Measurements from ENCODE around the gene OR10Z1. TPM values are rescaled to one million over a fixed set of nuclear protein-coding genes. Genes with fewer than 3 reads are reported as not detected.

OR10Z1 gene
- total RNA-seq, 4 donors from 2014 or later, result not detected

DNA sequence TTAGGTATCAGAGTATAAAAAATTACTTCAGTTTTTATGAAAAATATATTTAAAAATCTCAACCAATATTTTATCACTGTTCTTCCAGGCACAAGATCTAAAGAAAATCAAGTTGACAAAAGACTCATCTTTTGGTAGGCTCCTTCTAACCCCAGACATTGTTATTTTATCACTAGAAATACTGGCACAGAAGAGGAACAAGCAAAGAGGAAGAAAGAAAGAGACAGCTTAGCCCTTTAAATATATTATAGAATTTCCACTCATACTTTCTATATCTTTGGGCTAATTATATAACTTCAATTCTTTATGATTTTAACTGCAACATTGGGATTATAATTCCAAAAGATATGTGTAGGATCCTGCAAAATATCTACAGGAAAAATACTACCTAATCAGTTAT lies 49.0 kb downstream of the OR10Z1 start:
- no peaks in the 10 kb centered on the region for H3K4me1 ChIP-seq
- H3K9me3 ChIP-seq, result no peaks in the 10 kb centered on the region
- no peak overlapping the region for H3K27ac ChIP-seq
- intact Hi-C loops (cut with DNase I; ENCODE audit: low total_unique reads) (no loop called here), in situ Hi-C loops (cut with MboI; ENCODE audit: low pct_ligation_motif_present in 1 of 4, low pct_unique_long_range_greater_than_20kb in 1 of 4, low sequenced_read_pairs in 3 of 4) (no loop called here)
- no peak for DNase-seq
- no peak overlapping the region for H3K4me3 ChIP-seq
- no peaks in the 10 kb centered on the region for H3K36me3 ChIP-seq
- TF ChIP-seq, protein P1, sequence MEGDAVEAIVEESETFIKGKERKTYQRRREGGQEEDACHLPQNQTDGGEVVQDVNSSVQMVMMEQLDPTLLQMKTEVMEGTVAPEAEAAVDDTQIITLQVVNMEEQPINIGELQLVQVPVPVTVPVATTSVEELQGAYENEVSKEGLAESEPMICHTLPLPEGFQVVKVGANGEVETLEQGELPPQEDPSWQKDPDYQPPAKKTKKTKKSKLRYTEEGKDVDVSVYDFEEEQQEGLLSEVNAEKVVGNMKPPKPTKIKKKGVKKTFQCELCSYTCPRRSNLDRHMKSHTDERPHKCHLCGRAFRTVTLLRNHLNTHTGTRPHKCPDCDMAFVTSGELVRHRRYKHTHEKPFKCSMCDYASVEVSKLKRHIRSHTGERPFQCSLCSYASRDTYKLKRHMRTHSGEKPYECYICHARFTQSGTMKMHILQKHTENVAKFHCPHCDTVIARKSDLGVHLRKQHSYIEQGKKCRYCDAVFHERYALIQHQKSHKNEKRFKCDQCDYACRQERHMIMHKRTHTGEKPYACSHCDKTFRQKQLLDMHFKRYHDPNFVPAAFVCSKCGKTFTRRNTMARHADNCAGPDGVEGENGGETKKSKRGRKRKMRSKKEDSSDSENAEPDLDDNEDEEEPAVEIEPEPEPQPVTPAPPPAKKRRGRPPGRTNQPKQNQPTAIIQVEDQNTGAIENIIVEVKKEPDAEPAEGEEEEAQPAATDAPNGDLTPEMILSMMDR (IDR thresholded peaks at IDR 0.05), result no peak
- TF ChIP-seq POLR2A (IDR thresholded peaks at IDR 0.05) (no peak), POLR2AphosphoS5 (IDR thresholded peaks at IDR 0.05) (no peak), EP300 (IDR thresholded peaks at IDR 0.05; ENCODE audit: low read depth) (no peak)
- no peaks in the 10 kb centered on the region for H3K27me3 ChIP-seq

DNA sequence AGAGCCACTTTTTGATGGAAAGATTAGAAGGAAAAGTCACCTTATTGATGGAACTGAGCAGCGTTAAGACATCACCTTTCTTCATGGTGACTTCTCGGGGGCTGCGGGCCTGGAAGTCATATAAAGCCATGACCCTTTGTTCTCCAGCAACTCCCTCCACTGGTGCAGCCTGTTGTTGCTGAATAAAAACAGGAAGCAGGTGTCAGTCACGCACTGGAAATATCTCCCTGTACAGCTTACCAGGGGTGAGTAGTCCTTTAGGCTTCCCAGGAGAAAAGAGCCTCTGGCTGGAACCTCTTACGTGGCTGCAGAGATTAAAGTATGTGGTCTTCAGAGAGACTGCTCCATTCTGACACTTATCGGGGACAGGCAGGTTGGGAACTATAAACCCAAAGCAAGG lies 49.5 kb downstream of the OR10Z1 start:
- peak; percentile 7 for DNase-seq
- 28 to 55% methylated on average over 3 to 6 of the region's 6 CpGs for WGBS, 2 donors (ENCODE audit: low coverage in 1 of 2)
- no peaks in the 10 kb centered on the region for H3K36me3 ChIP-seq
- no peak for TF ChIP-seq POLR2A (IDR thresholded peaks at IDR 0.05)
- no peak for TF ChIP-seq EP300 (IDR thresholded peaks at IDR 0.05; ENCODE audit: low read depth)
- no peak for TF ChIP-seq POLR2AphosphoS5 (IDR thresholded peaks at IDR 0.05)
- TF ChIP-seq, protein P1 (IDR thresholded peaks at IDR 0.05), result no peak
- in situ Hi-C loops (cut with MboI; ENCODE audit: low pct_ligation_motif_present in 1 of 4, low pct_unique_long_range_greater_than_20kb in 1 of 4, low sequenced_read_pairs in 3 of 4), result no loop called here
- H3K4me3 ChIP-seq, result no peak overlapping the region
- H3K9me3 ChIP-seq, result no peaks in the 10 kb centered on the region
- H3K4me1 ChIP-seq, result no peaks in the 10 kb centered on the region
- no peaks in the 10 kb centered on the region for H3K27me3 ChIP-seq
- intact Hi-C loops (cut with DNase I; ENCODE audit: low total_unique reads), result no loop called here
- no peak overlapping the region for H3K27ac ChIP-seq

Other genes starting within 250 kb of the OR10Z1 start
- not detected for gene OR10T2, start 205.8 kb upstream of the OR10Z1 start, total RNA-seq
- not detected for gene OR10K2, start 179.0 kb upstream of the OR10Z1 start, total RNA-seq
- not detected for gene OR10K1, start 143.4 kb upstream of the OR10Z1 start, total RNA-seq
- not detected for gene OR10R2, start 133.0 kb upstream of the OR10Z1 start, total RNA-seq
- gene OR6Y1, start 50.9 kb upstream of the OR10Z1 start, total RNA-seq, result not detected
- not detected for gene OR6P1, start 34.7 kb upstream of the OR10Z1 start, total RNA-seq
- not detected for gene OR10X1, start 25.4 kb upstream of the OR10Z1 start, total RNA-seq
- gene SPTA1, start 81.4 kb downstream of the OR10Z1 start, total RNA-seq, result under 1 TPM in 1 of 4 donors, not detected in 3; under 0.01 TPM
- gene OR6K2, start 95.4 kb downstream of the OR10Z1 start, total RNA-seq, result not detected
- gene OR6K3, start 115.5 kb downstream of the OR10Z1 start, total RNA-seq, result not detected
- not detected for gene OR6K6, start 149.5 kb downstream of the OR10Z1 start, total RNA-seq
- gene OR6N1, start 166.9 kb downstream of the OR10Z1 start, total RNA-seq, result not detected
- not detected for gene OR6N2, start 175.9 kb downstream of the OR10Z1 start, total RNA-seq
- 1 to 10 TPM in 2 of 4 donors, not detected in 2; 1.4 TPM for gene MNDA, start 226.1 kb downstream of the OR10Z1 start, total RNA-seq